Adrenal gland (tissue), 12 donors: ENCODE measurements around the gene CGNL1. TPM values are rescaled to one million over a fixed set of nuclear protein-coding genes. Genes with fewer than 3 reads are reported as not detected.

Experiments
- DNase-seq, 7 donors: peaks; one replicate each; pipeline ENCODE4 v3.0.0-alpha.2; 2019 to 2020
- H3K27ac ChIP-seq, 5 donors: fragments of 200-600 bp; sonication (generic) in 4 of 5; 1 replicate in 3 of 5; 2 replicates in 2 of 5; pipeline versions ENCODE4 v1.5.1 to v1.8.0; 2016 to 2020; ENCODE audit warnings: mild to moderate bottlenecking in 1 of 5
- H3K27me3 ChIP-seq: fragments of 200-600 bp; 2 replicates; pipeline ENCODE4 v1.8.0; 2021
- H3K36me3 ChIP-seq, 2 donors: fragments of 200-600 bp; replicated peaks in 1 of 2; 1 replicate in 1 of 2; 2 replicates in 1 of 2; pipeline versions ENCODE4 v1.5.1 to v1.8.0; 2018 to 2022
- H3K4me1 ChIP-seq, 2 donors: fragments of 200-600 bp; replicated peaks in 1 of 2; 1 replicate in 1 of 2; 2 replicates in 1 of 2; pipeline versions ENCODE4 v1.5.1 to v1.8.0; 2018 to 2021
- H3K4me3 ChIP-seq, 4 donors: fragments of 200-600 bp; sonication (generic) in 3 of 4; one replicate each; pipeline ENCODE4 v1.5.1; 2016 to 2018
- H3K9me3 ChIP-seq, 3 donors: fragments of 200-600 bp; sonication (generic) in 1 of 3; replicated peaks in 1 of 3; 1 replicate in 2 of 3; 2 replicates in 1 of 3; pipeline versions ENCODE4 v1.5.1 to v1.8.0; 2016 to 2021
- POLR2A ChIP-seq, 2 donors: fragments of 450-650 bp; IDR thresholded peaks; one replicate each; pipeline ENCODE4 v1.6.1; 2017; ENCODE audit warnings: antibody characterized with exemption in 2 of 2, mild to moderate bottlenecking in 2 of 2, moderate library complexity in 1 of 2
- WGBS, 4 donors: extraction: QIAGEN DNeasy Blood & Tissue Kit in 2 of 4; methylation state at CpG; one replicate each; pipeline versions ENCODE4 v1.1.5 to v1.1.7; 2013 to 2017; 5-methylcytosine and 5-hydroxymethylcytosine counted together
- intact Hi-C, 2 donors: fragments of 100-400 bp; cut with DNase I; formaldehyde crosslinking; loops; one replicate each; pipeline versions ENCODE4 v1.14.1 to v1.15.0; 2022 to 2023
- polyA plus RNA-seq, 3 donors: library from polyadenylated mRNA; stranded (reverse); fragments of 200-250 nt in 2 of 3; fragments of 350-450 nt in 1 of 3; fragmentation: Illumina TruSeq in 1 of 3; extraction: RNeasy Lipid Tissue Mini Kit (QIAGEN cat#74804) in 1 of 3; gene quantifications; one replicate each; pipeline ENCODE4 v1.2.3, GENCODE V29; 2013 to 2014
- total RNA-seq, 9 donors: library from RNA; depleted of rRNA in 4 of 9; stranded (reverse); fragments of >200 nt in 4 of 9; fragments of 120-200 nt in 1 of 9; fragmentation: NEBNext Ultra II Directional in 1 of 9; extraction: Animal tissue kit (Norgen Biotek cat#: 25700) in 1 of 9; gene quantifications; one replicate each; pipeline versions ENCODE4 v1.1.0 to v1.2.4, GENCODE V29; 2013 to 2023
- TF ChIP-seq, protein P1 (sequence below), 6 experiments: fragments of 450-650 bp in 4 of 6; fragments of 200-600 bp in 2 of 6; sonication (generic) in 1 of 6; IDR thresholded peaks; 1 replicate in 5 of 6; 2 replicates in 1 of 6; pipeline versions ENCODE4 v1.5.1 to v1.8.0; 2016 to 2021; ENCODE audit warnings: antibody characterized with exemption in 6 of 6, mild to moderate bottlenecking in 2 of 6, moderate library complexity in 1 of 6
- donor health status: healthy with polysubstance abuse.
- donor health status: Bipolar disorder and iron deficiency.
- donor health status: DM: yes; HTN: yes; CAD: no.
- donor health status: DM: no; HTN: no; CAD: no.
- donor health status: DM: no; HTN: no; CAD: no.
- donor health status: DM: yes; HTN: yes; CAD: no.

The CGNL1 gene
- total and polyA plus RNA-seq, 12 donors, result 5.2 to 49.5 (median 22.0) TPM

GRCh38 chr15:57391537-57391936, 15.2 kb downstream of the CGNL1 start:
- no peak overlapping the region for H3K4me3 ChIP-seq
- H3K36me3 ChIP-seq, result no peaks in the 10 kb centered on the region
- DNase-seq, result no peak
- WGBS, 4 donors, result 92 to 97% (median 94%) methylated on average over 2 of the region's 2 CpGs
- peaks cover 10 to 19% of the 10 kb centered on the region in 2 donors for H3K4me1 ChIP-seq
- no peak overlapping the region for H3K27ac ChIP-seq
- no peaks in the 10 kb centered on the region for H3K9me3 ChIP-seq
- TF ChIP-seq, protein P1, sequence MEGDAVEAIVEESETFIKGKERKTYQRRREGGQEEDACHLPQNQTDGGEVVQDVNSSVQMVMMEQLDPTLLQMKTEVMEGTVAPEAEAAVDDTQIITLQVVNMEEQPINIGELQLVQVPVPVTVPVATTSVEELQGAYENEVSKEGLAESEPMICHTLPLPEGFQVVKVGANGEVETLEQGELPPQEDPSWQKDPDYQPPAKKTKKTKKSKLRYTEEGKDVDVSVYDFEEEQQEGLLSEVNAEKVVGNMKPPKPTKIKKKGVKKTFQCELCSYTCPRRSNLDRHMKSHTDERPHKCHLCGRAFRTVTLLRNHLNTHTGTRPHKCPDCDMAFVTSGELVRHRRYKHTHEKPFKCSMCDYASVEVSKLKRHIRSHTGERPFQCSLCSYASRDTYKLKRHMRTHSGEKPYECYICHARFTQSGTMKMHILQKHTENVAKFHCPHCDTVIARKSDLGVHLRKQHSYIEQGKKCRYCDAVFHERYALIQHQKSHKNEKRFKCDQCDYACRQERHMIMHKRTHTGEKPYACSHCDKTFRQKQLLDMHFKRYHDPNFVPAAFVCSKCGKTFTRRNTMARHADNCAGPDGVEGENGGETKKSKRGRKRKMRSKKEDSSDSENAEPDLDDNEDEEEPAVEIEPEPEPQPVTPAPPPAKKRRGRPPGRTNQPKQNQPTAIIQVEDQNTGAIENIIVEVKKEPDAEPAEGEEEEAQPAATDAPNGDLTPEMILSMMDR (IDR thresholded peaks at IDR 0.05), result no peak
- no peak for TF ChIP-seq POLR2A (IDR thresholded peaks at IDR 0.05)
- no peaks in the 10 kb centered on the region for H3K27me3 ChIP-seq
- intact Hi-C loops, result no loop called here

DNA sequence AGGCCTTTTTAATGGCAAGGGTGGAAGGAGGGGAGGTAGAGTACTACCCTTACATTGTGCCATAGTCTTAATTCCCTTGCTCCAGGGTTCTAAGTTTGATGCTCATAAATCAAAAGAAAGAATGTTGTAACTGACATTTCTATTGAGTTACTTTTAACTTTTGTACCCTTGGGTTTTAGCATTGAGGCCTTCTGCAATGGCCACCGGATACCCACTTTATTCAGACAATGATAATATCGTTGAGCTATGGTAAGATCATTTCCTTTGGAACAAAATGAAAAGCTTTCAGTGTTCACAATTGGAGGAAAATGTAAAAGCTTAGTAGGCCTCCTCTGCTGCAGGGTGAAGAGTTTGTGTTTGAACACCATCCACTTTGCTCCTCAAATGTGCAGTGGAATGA, 16.8 kb downstream of the CGNL1 start:
- Histone ChIP-seq H3K4me3 (no peak overlapping the region), H3K9me3 (no peaks in the 10 kb centered on the region), H3K4me1 (peaks cover 10 to 16% of the 10 kb centered on the region in 2 donors), H3K27ac (no peak overlapping the region), H3K36me3 (no peaks in the 10 kb centered on the region), H3K27me3 (no peaks in the 10 kb centered on the region)
- intact Hi-C loops, result no loop called here
- TF ChIP-seq, protein P1 (IDR thresholded peaks at IDR 0.05), result no peak
- no peak for TF ChIP-seq POLR2A (IDR thresholded peaks at IDR 0.05)
- WGBS, 4 donors, result 62 to 72% (median 67%) methylated on average over 2 of the region's 2 CpGs
- no peak for DNase-seq

DNA sequence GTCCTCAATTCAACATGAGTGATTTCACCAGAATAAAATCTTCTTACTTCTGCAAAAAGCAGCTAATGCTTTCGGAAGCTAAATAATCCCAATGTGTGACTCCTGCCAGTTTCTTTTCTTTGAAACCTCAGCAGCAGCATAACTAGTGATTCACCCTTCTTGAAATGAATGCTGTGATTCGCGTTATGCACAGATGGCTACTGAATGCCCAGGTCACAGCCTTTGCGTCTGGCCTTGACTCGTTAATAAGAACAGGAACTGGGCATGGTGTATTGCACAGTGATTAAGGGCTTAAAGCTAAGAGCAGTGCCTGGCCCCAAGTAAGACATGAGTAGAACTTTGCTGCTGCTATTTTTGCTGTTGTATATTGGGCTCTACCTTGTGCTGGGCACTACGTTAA, 19.0 kb downstream of the CGNL1 start:
- no peak overlapping the region for H3K4me3 ChIP-seq
- WGBS, 4 donors, result 29 to 58% (median 36%) methylated on average over 6 of the region's 6 CpGs
- H3K9me3 ChIP-seq, result no peaks in the 10 kb centered on the region
- no peaks in the 10 kb centered on the region for H3K36me3 ChIP-seq
- H3K27me3 ChIP-seq, result no peaks in the 10 kb centered on the region
- peak overlapping the region in 2 of 5 donors; percentile 45 to 49 for H3K27ac ChIP-seq
- peaks cover 10 to 11% of the 10 kb centered on the region in 2 donors for H3K4me1 ChIP-seq
- intact Hi-C loops, result no loop called here
- TF ChIP-seq, protein P1 (IDR thresholded peaks at IDR 0.05), result no peak
- no peak for TF ChIP-seq POLR2A (IDR thresholded peaks at IDR 0.05)
- peak in 6 of 7 donors; percentile 63 to 81 (median 75) for DNase-seq

DNA sequence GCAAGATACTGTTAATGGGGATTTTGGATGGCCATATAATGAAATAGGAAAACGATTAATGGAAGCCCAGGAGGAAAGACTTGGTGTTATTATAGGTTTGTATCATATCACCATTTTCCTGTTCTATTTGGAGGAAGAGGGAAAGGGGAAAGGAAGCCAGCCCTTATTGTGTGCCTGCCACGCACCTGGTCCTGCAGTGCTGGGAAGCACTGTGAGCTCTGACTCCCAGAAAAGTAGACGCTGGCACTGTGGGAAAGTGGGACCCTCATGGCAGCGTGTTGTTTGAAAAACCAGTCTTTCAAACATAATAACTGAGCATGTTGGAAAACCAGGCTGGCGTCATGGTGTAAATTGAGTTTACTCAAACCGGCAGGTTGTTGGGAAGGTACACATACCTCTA, 22.0 kb downstream of the CGNL1 start:
- intact Hi-C loops, result no loop called here
- H3K27ac ChIP-seq, result no peak overlapping the region
- WGBS, 4 donors, result 92 to 93% (median 92%) methylated on average over 6 of the region's 6 CpGs
- H3K9me3 ChIP-seq, result no peaks in the 10 kb centered on the region
- H3K27me3 ChIP-seq, result no peaks in the 10 kb centered on the region
- no peak for DNase-seq
- H3K4me1 ChIP-seq, result peaks cover 10 to 11% of the 10 kb centered on the region in 2 donors
- H3K36me3 ChIP-seq, result no peaks in the 10 kb centered on the region
- H3K4me3 ChIP-seq, result no peak overlapping the region
- TF ChIP-seq, protein P1 (IDR thresholded peaks at IDR 0.05), result no peak
- TF ChIP-seq POLR2A (IDR thresholded peaks at IDR 0.05), result no peak
